ENCODE results near the gene EFHC1. TPM values are rescaled to one million over a fixed set of nuclear protein-coding genes. Genes with fewer than 3 reads are reported as not detected.

Gene EFHC1
- total and polyA plus RNA-seq, 2 experiments from 2014 or later, result 24.3 to 28.0 TPM

- TF ChIP-seq, protein P1, sequence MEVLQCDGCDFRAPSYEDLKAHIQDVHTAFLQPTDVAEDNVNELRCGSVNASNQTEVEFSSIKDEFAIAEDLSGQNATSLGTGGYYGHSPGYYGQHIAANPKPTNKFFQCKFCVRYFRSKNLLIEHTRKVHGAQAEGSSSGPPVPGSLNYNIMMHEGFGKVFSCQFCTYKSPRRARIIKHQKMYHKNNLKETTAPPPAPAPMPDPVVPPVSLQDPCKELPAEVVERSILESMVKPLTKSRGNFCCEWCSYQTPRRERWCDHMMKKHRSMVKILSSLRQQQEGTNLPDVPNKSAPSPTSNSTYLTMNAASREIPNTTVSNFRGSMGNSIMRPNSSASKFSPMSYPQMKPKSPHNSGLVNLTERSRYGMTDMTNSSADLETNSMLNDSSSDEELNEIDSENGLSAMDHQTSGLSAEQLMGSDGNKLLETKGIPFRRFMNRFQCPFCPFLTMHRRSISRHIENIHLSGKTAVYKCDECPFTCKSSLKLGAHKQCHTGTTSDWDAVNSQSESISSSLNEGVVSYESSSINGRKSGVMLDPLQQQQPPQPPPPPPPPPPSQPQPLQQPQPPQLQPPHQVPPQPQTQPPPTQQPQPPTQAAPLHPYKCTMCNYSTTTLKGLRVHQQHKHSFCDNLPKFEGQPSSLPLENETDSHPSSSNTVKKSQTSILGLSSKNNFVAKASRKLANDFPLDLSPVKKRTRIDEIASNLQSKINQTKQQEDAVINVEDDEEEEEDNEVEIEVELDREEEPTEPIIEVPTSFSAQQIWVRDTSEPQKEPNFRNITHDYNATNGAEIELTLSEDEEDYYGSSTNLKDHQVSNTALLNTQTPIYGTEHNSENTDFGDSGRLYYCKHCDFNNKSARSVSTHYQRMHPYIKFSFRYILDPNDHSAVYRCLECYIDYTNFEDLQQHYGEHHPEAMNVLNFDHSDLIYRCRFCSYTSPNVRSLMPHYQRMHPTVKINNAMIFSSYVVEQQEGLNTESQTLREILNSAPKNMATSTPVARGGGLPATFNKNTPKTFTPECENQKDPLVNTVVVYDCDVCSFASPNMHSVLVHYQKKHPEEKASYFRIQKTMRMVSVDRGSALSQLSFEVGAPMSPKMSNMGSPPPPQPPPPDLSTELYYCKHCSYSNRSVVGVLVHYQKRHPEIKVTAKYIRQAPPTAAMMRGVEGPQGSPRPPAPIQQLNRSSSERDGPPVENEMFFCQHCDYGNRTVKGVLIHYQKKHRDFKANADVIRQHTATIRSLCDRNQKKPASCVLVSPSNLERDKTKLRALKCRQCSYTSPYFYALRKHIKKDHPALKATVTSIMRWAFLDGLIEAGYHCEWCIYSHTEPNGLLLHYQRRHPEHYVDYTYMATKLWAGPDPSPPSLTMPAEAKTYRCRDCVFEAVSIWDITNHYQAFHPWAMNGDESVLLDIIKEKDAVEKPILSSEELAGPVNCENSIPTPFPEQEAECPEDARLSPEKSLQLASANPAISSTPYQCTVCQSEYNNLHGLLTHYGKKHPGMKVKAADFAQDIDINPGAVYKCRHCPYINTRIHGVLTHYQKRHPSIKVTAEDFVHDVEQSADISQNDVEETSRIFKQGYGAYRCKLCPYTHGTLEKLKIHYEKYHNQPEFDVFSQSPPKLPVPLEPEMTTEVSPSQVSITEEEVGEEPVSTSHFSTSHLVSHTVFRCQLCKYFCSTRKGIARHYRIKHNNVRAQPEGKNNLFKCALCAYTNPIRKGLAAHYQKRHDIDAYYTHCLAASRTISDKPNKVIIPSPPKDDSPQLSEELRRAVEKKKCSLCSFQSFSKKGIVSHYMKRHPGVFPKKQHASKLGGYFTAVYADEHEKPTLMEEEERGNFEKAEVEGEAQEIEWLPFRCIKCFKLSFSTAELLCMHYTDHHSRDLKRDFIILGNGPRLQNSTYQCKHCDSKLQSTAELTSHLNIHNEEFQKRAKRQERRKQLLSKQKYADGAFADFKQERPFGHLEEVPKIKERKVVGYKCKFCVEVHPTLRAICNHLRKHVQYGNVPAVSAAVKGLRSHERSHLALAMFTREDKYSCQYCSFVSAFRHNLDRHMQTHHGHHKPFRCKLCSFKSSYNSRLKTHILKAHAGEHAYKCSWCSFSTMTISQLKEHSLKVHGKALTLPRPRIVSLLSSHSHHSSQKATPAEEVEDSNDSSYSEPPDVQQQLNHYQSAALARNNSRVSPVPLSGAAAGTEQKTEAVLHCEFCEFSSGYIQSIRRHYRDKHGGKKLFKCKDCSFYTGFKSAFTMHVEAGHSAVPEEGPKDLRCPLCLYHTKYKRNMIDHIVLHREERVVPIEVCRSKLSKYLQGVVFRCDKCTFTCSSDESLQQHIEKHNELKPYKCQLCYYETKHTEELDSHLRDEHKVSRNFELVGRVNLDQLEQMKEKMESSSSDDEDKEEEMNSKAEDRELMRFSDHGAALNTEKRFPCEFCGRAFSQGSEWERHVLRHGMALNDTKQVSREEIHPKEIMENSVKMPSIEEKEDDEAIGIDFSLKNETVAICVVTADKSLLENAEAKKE (CRISPR knock-in tag; IDR thresholded peaks at IDR 0.05), result no peak
- TF ChIP-seq STAT1 (IDR thresholded peaks at IDR 0.05; ENCODE audit: unreplicated experiment) (no peak), JUNB (IDR thresholded peaks at IDR 0.05; ENCODE audit: unreplicated experiment) (no peak), ETS1 (IDR thresholded peaks at IDR 0.05) (no peak), ZNF114 (CRISPR knock-in tag; IDR thresholded peaks at IDR 0.05) (no peak), EZH2phosphoT487 (IDR thresholded peaks at IDR 0.05; ENCODE audit: unreplicated experiment) (no peak)
Observed at GRCh38 chr6:52507557-52508260, 87.6 kb downstream of the EFHC1 start (continued).

- H3K36me3 ChIP-seq (ENCODE audit: insufficient read depth), result peaks cover 3% of the 10 kb centered on the region; the same call in 1 of the 2 replicates
- no peaks in the 10 kb centered on the region for H3F3A ChIP-seq (replicated peaks; ENCODE audit: low read depth)
- no peak overlapping the region for H2AFZ ChIP-seq
- ATAC-seq, result no peak
- H4K20me1 ChIP-seq (replicated peaks; ENCODE audit: insufficient read depth), result 0 out of 2 replicates have a peak, but pooled peaks cover 2% of the 10 kb centered on the region
- DNase-seq (ENCODE audit: low spot score), result no peak
- H3K4me1 ChIP-seq (ENCODE audit: insufficient read depth), result peaks cover 6% of the 10 kb centered on the region
- no peaks in the 10 kb centered on the region for H3K9me2 ChIP-seq (ENCODE audit: insufficient read depth)
- peaks cover 27% of the 10 kb centered on the region for H3K36me3 Mint-ChIP-seq (ENCODE audit: low read depth)
- H3K27me3 ChIP-seq (ENCODE audit: insufficient read depth), result no peaks in the 10 kb centered on the region
- H3K9me3 Mint-ChIP-seq, result no peaks in the 10 kb centered on the region
- peaks cover 20% of the 10 kb centered on the region for H3K4me1 Mint-ChIP-seq
- no peaks in the 10 kb centered on the region for H3K79me2 ChIP-seq (replicated peaks; ENCODE audit: insufficient read depth)
- H3K4me3 Mint-ChIP-seq, result no peak overlapping the region
- H3K27ac ChIP-seq (ENCODE audit: low read depth), result no peak overlapping the region
- H3K4me2 ChIP-seq, result no peak overlapping the region
- peaks cover 10% of the 10 kb centered on the region for H3K27me3 Mint-ChIP-seq (ENCODE audit: insufficient read depth, low read depth, poor library complexity)
- no peak overlapping the region for H3K4me3 ChIP-seq
- peak overlapping the region; percentile 71; the same call in 1 of the 2 replicates for H3K27ac Mint-ChIP-seq
- TF ChIP-seq REST (IDR thresholded peaks at IDR 0.05; ENCODE audit: unreplicated experiment) (no peak), EZH2phosphoT487 (IDR thresholded peaks at IDR 0.05; ENCODE audit: unreplicated experiment) (no peak)
Observed at GRCh38 chr6:52508261-52508739, 88.2 kb downstream of the EFHC1 start.

Data from GM23338 (cell line).